GM11168 (cell line): ENCODE data around the gene KRT78.

Experiments
- in situ Hi-C: fragments of 300-500 bp; cut with MboI; formaldehyde crosslinking; loops from one replicate; pipeline ENCODE4 v1.12.0; 2022; ENCODE audit warnings: low sequenced_read_pairs; ENCODE audit not compliant: unreplicated experiment

KRT78 gene

GRCh38 chr12:52828591-52829021 lies 20.2 kb downstream of the KRT78 start:
- in situ Hi-C loops, result no loop called here

- in situ Hi-C loops, result no loop called here
These were observed 20.6 kb downstream of the KRT78 start for GRCh38 chr12:52828156-52828555.

- in situ Hi-C loops, result no loop called here
These were observed 21.2 kb downstream of the KRT78 start for GRCh38 chr12:52827499-52828090.

GRCh38 chr12:52826611-52827498 lies 21.9 kb downstream of the KRT78 start:
- in situ Hi-C loops, result no loop called here

- in situ Hi-C loops, result no loop called here
These were observed 22.8 kb downstream of the KRT78 start for GRCh38 chr12:52825961-52826360.

GRCh38 chr12:52824741-52825410 lies 23.9 kb downstream of the KRT78 start:
- in situ Hi-C loops, result no loop called here

- in situ Hi-C loops, result no loop called here
These were observed 24.9 kb downstream of the KRT78 start for GRCh38 chr12:52823761-52824450.

GRCh38 chr12:52822771-52823510 lies 25.9 kb downstream of the KRT78 start:
- in situ Hi-C loops, result no loop called here

- in situ Hi-C loops, result no loop called here
These were observed 26.8 kb downstream of the KRT78 start for GRCh38 chr12:52821826-52822660.

- in situ Hi-C loops, result no loop called here
These were observed 27.6 kb downstream of the KRT78 start for GRCh38 chr12:52821071-52821730.

- in situ Hi-C loops, result no loop called here
These were observed 28.3 kb downstream of the KRT78 start for GRCh38 chr12:52820521-52820920.

GRCh38 chr12:52819731-52820510 lies 28.9 kb downstream of the KRT78 start:
- in situ Hi-C loops, result no loop called here

- in situ Hi-C loops, result no loop called here
These were observed 29.8 kb downstream of the KRT78 start for GRCh38 chr12:52818887-52819420.

GRCh38 chr12:52818388-52818787 lies 30.4 kb downstream of the KRT78 start:
- in situ Hi-C loops, result no loop called here

GRCh38 chr12:52817699-52818238 lies 31.0 kb downstream of the KRT78 start:
- in situ Hi-C loops, result no loop called here

GRCh38 chr12:52817003-52817698 lies 31.6 kb downstream of the KRT78 start:
- in situ Hi-C loops, result no loop called here
